IMR-90 (cell line): ENCODE measurements around the gene MEPCE.
A peak's percentile ranks its signal among the peaks of the same experiment; 100 is the strongest.

Experiments
- POLR2A ChIP-seq: IDR thresholded peaks from 2 replicates; pipeline ENCODE4 v1.6.1; 2012; ENCODE audit warnings: mild to moderate bottlenecking, low read depth, low read length
- RAD21 ChIP-seq: IDR thresholded peaks from 2 replicates; pipeline ENCODE4 v1.6.1; 2012; ENCODE audit warnings: low read length, improper control_type of control experiment
- RFX5 ChIP-seq: IDR thresholded peaks from 2 replicates; pipeline ENCODE4 v1.8.0; 2012; ENCODE audit warnings: low read depth, mild to moderate bottlenecking, low read length, moderate library complexity
- TF ChIP-seq, protein P1 (sequence below): conservative IDR thresholded peaks from 2 replicates; pipeline ENCODE4 v1.5.1; 2012; ENCODE audit warnings: mild to moderate bottlenecking, low read depth, low read length, improper control_type of control experiment
- TF ChIP-seq, protein P2 (sequence below): fragments of 150-350 bp; IDR thresholded peaks from 2 replicates; pipeline ENCODE4 v1.6.1; 2016; ENCODE audit warnings: low read depth, mild to moderate bottlenecking, low read length, moderate library complexity, borderline replicate concordance

DNA sequence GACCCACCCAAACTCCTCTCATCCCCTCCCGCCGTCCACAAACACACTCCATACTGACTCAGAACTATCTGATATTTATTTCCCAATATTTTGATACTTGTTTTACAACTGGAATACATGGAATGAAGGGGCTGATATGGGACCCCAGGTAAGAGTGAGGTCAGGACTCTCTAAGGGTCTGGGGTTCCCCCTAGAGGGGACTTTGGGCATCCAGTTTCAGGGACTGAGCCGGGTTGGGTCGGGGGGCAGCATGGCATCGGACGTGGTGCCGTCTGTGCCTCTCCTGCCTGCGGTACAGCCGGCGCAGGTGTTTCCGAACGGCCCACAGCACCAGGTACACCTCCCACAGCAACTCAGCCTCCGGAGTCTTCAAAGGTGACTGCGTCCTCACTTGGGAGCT lies 26.9 kb downstream of the MEPCE start:
- TF ChIP-seq, protein P1, sequence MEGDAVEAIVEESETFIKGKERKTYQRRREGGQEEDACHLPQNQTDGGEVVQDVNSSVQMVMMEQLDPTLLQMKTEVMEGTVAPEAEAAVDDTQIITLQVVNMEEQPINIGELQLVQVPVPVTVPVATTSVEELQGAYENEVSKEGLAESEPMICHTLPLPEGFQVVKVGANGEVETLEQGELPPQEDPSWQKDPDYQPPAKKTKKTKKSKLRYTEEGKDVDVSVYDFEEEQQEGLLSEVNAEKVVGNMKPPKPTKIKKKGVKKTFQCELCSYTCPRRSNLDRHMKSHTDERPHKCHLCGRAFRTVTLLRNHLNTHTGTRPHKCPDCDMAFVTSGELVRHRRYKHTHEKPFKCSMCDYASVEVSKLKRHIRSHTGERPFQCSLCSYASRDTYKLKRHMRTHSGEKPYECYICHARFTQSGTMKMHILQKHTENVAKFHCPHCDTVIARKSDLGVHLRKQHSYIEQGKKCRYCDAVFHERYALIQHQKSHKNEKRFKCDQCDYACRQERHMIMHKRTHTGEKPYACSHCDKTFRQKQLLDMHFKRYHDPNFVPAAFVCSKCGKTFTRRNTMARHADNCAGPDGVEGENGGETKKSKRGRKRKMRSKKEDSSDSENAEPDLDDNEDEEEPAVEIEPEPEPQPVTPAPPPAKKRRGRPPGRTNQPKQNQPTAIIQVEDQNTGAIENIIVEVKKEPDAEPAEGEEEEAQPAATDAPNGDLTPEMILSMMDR = 0 out of 2 replicates have a peak, but pooled peaks have one; percentile 1
- TF ChIP-seq, protein P2, sequence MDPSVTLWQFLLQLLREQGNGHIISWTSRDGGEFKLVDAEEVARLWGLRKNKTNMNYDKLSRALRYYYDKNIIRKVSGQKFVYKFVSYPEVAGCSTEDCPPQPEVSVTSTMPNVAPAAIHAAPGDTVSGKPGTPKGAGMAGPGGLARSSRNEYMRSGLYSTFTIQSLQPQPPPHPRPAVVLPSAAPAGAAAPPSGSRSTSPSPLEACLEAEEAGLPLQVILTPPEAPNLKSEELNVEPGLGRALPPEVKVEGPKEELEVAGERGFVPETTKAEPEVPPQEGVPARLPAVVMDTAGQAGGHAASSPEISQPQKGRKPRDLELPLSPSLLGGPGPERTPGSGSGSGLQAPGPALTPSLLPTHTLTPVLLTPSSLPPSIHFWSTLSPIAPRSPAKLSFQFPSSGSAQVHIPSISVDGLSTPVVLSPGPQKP = no peak
- no peak for TF ChIP-seq RAD21
- TF ChIP-seq POLR2A = no peak
- no peak for TF ChIP-seq RFX5
